GM18858 (cell line): ENCODE measurements around the gene BRINP3.

Experiments used
- ATAC-seq: cut with Tn5 transposase; IDR thresholded peaks from one replicate; pipeline ENCODE4 v1.9.1; 2021; ENCODE audit not compliant: unreplicated experiment

Gene BRINP3

DNA sequence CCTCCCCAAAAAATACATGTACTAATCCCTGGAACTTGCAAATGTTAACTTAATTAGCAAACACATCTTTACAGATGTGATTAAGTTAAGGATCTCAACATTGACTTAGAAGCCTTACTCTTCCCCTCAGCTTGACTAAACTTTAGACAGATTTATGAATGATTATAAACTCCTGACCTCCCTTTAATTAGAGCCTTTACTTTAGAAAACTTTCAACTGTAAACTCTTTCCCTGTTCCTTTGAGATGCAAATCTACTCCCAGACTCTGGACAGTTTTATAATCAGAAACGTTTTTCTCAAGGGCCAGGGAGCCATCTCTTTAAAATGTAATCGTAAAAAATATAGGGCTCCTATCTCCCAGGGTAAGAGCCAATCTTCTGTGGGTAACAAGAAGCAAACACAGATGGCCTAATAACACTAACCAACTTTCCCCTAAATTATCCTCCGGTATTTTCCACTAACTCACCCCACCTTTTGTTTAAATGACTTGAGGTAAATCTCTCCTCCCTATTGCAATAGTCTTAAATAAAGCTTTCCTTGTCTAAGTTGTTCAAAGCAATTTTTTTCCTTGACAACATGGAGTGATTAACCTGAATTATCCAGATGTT lies 284.1 kb downstream of the BRINP3 start:
- ATAC-seq: no peak

DNA sequence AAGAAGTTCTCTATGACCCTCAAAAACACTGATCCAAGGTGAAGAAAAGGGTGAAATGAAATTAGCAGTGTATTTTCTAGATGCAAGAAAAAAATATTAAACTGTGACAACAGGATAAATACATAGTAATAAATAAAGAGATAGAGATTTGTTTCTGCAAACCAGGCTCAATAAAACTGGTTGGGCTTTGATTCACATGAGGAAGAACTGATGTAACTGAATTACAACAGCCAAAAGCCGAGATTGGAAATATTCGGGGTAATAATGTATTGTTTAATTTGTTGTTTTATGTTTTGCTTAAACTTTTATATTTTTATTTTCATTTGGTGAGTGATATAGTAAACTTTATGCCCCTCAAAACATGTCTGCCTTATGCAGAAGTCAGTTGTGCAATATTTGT lies 285.0 kb downstream of the BRINP3 start:
- ATAC-seq: no peak

DNA sequence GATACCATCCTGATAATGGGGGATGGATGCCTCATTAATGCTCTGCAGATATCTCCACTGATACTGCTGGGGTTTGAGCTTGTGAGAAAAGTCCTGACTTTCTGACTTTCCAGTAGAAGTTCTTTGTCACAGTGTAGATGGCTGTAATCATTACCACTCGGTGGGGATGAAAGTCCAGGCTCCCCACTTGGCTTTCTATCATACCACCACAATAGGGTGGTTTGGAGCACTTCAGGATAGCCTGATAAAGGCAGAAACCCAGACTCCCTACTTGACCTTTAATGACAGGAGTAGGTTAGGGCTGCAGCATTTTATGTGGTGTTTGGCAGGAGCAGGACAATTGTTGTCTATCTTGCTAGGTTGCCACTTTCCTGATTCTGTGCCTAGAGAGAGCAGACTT lies 294.1 kb downstream of the BRINP3 start:
- ATAC-seq: no peak

DNA sequence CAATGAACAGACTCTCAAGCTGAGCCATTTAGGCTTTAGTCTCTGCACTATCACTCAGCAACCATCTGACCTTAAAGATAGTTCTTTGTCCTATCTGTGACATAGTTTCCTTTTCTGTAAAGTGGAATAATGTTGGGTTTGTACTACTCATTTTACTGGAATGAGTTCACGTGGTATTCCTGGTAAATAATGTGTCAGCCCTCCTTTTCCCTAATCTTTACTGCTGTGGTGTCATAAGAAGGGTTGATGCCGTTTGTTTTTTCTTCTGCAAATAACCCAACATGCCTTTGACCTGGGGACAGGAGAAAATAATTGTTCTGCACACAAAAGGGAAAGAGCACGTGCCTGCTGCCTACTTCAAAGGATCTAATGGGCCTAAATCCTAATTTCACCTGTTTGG lies 297.8 kb downstream of the BRINP3 start:
- no peak for ATAC-seq

DNA sequence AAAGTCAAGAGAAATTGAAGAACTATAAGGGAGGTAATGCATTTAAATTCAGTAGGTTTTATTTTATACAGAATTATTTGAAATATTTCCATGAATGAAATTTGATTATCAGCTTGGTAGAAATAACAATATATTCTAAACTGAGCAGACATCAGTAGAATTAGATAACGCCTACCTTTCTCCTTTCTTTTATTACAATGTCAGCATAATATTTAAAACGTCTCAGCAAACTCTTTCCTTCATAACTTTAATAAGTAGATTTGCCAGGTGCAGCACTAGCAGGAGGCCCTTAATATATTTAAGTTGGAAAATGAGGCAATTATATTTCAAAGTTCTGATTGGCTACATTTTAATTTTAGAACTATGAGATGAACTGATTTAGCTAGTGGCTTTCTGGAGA lies 298.8 kb downstream of the BRINP3 start:
- no peak for ATAC-seq

DNA sequence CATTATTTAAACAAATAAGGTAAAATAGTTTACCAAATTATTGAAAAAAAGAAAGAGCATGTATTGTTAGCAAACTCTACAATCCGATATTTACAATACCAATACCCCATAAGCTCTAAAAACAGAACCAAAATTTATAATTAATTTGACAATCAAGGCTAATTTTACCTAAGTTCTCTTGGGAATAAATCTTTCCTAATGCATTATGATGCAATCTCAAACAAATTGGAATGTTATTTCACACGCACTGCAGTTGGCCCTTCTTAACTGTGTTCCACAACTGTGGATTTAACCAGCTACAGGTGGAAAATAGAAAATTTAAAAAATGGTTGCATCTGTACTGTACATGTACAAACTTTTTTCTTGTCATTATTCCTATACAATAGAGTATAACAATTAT lies 300.1 kb downstream of the BRINP3 start:
- ATAC-seq: no peak

DNA sequence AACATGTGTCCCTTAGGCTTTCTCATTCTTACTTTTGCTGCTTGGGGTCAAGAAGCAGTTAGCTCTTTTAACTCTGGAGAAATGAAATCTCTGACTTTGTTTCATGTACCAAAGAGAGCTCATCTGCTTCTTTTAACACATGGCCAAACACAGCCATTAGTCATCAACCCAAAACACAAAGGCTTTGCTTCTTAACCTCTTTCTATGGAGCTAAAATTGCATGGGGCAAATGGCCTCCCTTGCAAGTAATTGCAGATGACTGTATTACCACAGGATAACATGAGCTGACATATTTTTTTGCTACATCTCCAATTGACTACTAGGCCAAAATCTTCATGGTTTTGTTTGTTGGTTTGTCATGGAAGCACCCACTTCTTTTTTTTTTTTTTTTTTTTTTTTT lies 300.9 kb downstream of the BRINP3 start:
- ATAC-seq: no peak

DNA sequence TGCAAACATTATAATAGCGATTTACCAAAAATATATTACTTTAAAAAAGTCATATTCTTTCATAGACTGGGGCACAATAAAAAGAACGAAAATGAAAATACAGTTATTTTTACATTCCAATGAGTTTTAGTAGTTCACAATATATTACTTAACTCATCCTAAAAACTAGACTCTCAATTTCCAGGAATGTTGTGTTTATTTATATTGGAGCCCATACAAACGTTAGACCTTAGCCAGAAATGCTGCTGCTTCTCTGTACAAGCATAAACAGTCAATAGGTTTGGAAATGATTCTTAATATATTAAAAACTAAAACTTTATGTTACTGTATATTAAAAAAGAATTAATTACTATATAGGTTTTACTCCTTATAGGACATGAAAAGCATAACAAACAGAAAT lies 302.3 kb downstream of the BRINP3 start:
- no peak for ATAC-seq

DNA sequence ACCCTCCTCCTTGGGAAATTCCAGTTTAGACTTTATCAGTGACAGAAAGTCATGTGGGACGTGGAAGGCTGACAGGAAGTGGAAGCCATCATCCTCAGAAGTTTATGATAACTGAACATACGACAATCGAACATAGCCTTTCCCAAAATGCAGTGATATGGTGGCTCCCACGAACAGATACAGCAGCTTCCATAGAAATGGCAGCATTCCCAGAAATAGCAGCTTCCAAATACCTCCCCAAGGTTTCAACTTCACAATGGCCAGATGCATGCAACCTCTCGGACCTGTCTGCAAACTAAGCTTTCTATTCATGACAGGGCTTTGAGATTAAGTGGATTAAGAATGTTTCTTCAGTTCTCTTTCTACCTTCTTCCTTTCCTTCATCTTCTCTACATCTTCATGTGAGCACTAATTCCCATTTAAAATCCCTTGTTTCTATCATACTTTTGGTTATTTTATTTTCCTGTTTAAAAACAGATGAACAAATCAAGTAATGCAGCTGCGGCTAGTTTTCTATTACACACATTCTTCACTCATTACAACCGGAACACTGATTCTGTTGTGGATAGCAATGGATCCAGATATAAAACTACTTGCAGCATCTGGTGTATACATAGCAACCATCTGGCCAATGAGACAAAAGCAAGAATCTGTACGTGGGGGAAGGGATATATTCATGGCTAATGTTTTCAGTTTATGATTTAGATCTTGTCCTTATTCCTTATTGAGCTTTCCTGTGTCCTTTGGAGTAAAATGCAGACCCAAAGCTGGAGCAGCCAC lies 304.8 kb downstream of the BRINP3 start:
- no peak for ATAC-seq

DNA sequence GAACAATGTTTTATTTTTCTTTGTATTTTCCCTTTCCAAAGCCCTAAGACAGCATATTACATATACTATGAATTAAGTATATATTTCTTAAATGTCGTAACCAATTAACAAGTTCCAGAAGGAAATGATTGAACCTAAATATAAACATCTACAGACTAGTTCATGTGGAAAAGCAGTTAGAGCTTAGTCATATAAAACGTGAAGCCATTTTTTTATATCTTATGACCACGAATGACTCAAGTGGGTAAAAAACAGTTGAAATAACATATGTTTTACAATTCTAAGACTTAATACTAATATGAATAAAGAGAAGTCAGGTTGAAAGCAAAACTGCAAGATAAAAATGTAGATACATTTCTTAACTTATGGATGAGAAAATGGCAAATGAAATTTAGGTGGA lies 307.3 kb downstream of the BRINP3 start:
- ATAC-seq: no peak

DNA sequence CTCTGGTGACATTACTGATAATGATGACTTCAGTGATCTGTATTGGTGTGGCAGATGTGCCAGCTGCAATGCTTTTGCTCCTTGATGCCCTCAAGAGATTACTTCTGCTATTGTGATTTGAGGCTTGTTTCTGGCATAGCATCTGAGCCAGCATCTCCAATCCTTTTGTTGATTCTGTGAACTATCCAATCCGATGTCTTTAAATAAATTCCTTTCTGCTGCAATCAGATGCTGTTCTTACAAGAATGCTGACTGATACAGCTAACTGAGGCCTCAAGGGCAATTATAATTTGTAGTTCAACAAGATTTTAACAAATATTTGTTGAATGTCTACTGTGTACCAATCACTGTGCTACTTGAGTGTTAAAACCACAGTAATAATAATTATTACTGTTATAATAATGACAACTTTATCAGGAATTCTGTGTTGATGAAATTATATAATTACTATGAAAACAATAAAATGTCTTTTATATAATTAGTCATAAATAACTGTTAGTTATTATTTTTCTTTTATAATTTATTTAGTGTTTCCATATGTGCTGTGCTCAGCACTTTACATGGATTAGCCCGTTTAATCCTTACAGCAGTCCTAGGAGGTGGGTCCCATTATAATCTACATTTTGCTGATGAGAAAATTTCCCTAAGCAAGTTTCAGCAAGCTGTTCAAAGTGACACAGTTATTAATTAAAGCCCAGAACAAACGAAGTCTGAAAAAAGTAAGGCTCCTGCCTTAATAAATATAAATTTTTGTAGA lies 308.2 kb downstream of the BRINP3 start:
- no peak for ATAC-seq

DNA sequence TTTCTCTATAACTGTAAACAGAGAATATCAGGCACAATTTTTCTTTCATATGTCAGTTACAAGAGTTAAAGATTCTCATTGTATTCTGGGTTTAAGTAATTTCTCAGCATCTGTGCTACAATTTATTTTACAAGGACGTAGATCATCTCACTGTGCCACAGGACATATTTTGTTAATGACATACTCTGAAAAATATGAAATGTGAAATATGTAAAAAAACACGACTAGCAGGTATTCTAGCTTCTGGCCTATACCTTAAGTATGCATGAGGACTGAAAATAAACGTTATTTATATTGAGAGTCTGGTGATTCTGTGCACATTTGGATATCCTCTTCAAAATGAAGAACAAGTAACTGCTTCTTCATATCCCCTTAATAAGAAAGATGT lies 308.8 kb downstream of the BRINP3 start:
- ATAC-seq: no peak

DNA sequence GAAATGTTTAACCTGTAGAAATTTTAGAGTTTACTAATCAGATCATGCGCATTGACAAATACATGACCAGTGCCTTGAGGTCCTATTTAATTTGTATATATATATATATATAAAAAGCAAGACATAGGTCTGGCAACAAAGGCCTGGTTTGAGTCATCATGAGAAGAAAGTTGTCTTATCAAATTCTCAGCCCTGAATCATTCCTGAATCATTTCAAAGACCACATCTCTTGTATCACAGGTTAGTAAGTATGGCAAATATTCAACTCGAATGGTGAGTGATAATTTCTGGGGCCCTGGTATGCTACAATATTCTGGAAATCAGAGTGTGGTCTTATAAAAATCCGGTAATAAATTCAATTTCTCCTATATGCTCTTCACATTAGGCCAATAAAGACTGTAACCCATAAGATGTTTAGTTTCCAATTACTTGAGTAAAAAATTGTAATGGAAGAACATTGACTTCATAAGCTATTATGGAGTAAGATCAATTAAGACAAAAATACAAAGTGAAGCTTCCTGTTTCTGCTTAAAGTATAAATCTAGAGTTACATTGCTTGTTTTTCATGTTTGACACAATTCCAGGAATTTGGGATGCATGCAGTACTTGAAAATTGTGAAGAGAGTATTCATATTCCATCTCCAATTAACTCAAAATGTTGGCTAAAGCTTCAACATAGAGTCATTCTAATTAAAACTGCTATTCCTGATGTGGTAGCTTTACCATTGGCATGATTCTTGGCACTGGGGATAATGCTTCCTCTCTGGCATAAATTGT lies 309.4 kb downstream of the BRINP3 start:
- no peak for ATAC-seq

DNA sequence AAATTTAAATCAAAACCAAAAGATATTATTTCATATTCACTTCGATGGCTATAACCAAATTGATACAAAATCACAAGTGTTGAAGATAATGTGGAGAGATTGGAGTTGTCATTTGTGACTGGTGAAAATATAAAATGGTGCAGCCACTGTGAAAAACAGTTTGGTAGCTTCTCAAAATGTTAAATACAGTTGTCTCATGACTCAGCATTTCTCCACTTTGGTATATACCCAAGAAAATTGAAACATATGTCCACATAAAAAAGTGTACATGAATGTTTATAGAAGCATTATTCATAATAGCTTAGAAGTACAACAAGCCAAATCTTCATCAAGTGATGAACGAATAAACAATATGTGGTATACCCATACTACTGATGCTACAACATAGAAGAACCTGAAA lies 318.5 kb downstream of the BRINP3 start:
- no peak for ATAC-seq

DNA sequence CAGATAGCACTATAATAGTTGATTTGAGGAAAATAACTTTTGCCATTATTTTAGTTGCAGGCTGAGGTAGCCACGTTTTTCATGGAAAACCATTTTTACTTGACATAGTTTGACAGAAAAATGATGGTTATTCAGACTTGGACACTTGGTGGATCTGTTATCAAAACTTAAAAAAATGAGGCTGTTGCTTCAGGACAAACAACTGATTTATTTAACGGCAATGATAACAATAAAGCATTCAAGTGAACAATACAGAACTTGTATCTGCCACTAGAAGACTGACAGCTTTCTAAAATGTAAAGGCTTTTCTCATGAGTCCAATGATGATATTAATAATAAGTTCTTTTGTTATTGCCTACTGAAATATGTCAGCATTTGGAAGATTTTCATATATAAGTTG lies 322.9 kb downstream of the BRINP3 start:
- ATAC-seq: no peak

DNA sequence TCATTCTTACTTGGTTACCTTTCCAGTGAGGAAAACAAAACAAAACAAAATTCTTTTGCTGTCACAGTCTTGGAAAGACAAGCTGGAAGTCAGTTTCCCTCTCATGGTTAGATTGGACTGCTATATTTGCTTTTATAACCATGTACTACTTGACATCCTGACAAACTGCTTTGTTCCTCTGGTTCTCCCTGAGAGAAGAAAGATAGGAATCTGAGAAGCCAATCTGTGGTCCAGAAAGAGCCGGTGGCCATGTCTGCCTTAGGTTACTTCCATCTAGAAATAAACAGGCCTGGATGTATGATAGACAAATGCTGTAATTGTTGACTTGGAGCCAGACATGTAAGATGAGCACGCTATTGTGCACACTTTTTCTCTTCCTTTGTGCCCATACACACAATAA lies 330.0 kb downstream of the BRINP3 start:
- ATAC-seq: no peak

DNA sequence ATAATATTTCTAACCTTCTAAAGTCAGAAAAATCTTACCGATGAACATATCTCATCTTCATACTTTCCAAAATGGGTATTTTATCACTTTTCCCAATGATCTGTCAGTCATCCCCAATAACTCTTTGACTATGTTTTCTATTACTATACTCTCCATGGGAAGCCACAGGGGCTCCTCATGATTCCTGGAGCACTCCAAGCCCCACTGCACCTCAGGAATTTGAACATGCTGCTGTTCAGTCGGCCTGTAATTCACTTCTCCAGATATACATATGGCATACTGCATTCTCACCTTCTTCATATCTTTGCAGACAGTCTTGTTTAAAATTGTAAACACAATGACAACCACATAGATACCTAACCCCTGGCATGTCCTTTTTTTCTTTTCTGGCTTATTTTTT lies 333.0 kb downstream of the BRINP3 start:
- ATAC-seq: no peak

DNA sequence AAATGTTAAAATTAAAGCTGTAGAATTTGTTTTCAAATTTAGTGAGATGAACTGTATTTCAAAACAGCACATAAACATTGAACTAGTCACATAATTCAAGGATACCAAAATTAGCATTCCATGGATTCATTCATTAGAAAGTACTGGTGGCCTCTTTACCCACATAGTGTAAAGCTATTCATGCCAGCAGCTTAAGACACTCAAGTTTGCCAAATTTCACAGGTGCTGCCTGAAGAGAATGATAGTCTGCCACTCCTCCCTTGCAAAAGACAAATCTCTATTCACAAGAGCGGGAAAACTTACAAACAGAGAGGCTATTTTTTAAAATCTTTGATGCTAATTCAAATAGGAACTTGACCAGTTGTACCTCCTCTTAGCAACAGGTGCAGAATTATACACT lies 337.0 kb downstream of the BRINP3 start:
- ATAC-seq: no peak

DNA sequence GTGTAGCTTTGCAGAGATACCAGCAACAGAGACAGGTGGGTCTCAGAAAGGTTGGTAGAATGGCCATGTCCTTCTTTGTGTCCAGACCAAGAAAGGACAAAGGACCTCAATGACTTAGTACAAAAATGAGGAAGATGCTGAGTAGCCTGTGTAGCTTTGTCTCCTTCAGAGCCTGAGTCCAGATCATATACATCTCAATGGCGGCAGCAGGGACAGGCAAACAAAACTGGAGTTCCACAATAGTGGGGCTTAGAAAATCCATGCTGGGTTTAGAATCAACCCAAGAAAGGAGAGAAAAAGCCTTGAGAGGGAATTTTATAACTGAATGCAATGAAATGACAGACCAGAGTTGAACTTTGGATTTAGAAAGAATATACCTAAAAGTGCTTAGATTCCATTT lies 339.0 kb downstream of the BRINP3 start:
- no peak for ATAC-seq

DNA sequence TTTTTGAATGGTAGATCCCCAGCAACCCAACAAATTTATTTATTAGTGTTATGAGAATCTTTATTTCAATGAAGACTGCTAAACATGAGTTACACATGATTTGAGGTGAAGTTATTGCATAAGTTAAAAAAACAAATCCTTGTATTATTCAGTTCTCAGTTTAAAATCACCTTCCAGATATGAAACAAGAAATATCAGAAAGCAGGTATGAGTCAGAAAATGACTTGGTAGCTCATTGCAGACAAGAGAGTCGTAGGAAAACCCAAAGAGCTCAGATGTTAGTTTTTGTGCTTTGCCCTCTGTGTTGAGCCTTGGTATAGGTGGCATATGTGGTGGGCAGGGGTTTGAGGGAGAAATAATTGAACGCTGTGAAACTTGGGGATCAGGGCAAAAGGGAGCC lies 339.4 kb downstream of the BRINP3 start:
- ATAC-seq: no peak

DNA sequence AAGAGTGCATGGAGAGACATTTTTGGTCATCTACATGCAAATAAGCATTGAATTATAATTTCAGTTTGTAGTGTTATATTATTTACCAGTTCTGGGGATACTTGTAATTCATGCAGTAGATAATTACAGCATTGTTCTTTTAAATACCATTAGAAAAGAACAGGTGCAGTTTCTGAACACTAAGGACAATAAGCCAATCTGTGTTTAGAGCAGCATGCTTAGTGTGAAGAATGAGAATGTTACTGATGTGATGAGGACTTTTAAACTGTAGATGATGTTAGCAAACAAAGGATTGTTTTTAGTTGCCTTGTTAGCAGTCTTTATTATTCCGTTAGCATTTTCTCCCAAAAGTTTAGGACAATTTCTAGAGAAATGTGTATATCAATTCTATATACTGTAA lies 348.3 kb downstream of the BRINP3 start:
- ATAC-seq: no peak

DNA sequence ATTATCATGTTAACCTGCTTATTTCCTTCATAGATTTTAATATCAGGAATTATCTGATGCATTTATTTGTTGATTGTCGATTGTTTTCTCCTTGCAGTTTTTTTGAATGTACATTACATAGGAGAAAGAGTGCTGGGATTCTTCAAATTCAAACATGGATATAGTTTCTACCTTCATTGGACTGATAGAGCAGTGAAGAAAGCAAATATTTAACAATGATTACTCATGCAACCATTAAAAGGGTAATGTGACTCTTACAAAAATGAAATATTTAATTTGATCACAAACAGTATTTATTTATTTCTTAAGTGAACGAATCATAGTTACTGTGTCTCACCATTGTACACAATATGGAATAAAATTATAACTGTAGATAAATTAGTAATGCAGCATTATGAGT lies 350.9 kb downstream of the BRINP3 start:
- no peak for ATAC-seq
